ENCODE data around the gene SNRPD2.

Gene SNRPD2

DNA sequence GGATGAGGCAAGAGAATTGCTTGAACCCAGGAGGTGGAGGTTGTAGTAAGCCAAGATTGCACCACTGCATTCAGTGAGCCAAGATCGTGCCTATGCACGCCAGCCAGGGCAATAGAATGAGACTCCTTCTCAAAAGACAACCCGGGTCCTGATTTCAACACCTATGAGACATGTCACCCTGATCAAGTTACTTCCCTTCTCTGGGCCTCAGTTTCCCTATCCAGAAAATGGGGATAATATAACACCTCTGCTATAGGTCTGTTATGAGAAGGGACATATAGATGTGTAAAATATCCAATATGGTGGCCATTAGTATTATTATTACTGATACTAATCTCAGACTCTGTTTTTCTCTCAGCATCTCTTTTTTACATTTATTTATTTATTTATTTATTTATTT lies 36.7 kb downstream of the SNRPD2 start:
- no peak for DNase-seq (ENCODE audit: low spot score)

DNA sequence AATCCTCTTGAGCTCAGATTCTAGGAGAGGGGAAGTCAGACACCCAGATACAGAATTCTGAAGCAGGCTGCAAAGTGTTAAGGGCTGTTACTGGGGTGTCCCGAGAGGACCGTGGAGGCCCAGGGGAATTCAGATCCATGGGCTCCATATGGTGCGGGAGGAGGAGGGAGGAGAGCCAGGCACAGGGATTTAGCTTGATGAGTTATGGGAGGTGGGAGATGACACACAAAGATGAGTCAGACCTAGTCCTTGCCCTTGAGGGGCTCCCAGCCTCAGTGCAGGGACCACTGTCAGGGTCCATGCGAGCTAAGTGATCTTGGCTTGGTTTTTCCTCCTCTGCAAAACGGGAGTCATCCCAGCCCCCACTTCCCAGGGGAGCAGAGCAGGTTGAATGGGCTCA lies 38.1 kb downstream of the SNRPD2 start:
- DNase-seq (ENCODE audit: low spot score): no peak

DNA sequence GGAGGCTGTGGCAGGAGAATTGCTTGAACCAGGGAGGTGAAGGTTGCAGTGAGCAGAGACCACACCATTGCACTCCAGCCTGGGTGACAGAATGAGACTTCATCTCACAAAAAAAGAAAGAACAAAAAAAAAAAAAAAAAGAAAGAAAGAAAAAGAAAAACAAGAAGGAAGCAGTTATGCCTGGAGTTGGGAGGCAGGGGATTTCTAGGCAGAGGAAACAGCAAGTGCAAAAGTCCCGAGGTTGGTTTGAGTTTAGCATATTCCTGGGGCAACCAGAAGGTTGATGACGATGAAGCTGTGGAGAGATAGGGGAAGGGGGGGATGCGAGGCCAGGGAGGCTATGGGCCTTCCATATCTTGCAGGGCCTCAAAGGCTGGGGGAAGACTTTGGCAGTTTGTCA lies 41.0 kb downstream of the SNRPD2 start:
- DNase-seq (ENCODE audit: low spot score): no peak

DNA sequence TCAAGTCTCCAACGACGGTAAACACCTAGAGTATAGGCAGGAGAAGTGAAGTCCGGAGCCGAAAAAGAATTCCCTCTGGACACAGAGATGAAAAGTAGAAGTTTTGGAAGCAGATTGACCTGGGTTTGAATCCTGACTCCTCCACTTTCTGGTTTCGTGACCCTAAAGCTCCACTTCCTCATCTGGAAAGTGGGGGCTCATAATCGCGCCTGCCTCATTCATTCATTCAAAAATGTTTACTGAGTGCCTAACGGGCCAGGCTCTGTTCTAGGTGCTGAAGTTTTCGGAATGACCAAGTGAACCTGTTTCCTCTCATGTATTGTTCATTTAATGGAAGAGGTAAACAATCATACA lies 45.4 kb downstream of the SNRPD2 start:
- DNase-seq (ENCODE audit: low spot score): no peak

DNA sequence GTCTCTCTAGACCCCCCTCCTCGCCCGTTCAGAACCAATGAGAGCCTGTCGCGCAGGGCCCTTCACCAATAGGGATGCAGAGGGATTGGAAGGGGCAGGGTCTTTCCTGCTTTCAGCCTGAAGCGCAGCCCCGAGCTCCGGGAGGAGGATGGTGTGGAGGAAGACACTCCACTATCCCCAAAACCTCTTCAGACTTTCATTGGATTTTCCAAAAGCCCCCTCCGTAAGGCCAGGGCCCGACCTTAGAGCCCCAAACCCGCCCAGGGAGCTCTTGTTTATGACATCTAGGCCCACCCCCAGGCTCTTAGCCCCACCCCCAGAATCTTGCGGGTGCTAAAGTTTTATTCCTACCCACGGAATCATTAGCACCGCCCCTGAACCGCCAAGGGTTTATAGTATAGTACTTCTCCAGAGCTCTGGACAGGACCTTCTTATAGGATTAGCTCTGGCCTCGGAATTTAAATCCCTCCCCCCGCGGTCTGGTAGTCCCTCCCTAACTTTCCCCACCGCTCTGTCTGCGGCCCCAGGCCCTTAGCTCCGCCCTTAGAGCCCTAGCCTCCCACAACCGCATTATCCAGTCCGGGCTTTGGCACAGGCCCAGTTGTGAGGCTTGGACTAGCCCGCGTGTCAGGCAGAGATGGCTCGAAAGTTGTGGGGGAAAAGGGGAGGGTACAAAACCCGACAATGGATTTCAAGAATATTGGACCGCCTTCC lies 46.0 kb downstream of the SNRPD2 start:
- DNase-seq (ENCODE audit: low spot score): peak; percentile 70

DNA sequence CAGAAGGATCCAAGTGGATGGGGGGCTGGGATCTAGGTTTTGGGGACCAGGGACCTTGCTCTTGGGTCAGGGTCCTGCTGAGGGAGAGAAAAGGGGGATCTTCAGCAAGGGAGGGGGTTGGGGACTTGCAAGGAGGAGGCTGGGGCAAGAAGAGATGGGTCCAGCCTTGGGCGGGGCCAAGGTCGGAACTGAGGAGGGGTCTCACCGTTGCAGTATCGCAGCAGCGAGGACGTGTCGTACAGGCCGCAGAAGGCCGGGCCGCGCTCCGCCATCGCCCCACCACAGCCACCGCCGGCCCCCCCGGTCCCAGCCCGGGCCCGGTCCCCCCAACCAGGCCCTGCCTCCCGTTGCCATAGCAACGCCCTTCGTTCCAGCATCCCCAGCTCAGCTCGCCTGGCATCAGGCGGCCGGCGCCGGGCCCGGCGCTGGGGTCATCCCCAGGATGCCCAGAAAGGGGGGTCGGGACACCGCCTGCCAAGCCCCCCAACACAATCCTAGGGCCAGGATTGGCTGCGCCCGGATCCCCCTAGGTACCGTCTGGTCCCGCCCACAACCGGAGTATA lies 46.6 kb downstream of the SNRPD2 start:
- DNase-seq (ENCODE audit: low spot score): no peak

DNA sequence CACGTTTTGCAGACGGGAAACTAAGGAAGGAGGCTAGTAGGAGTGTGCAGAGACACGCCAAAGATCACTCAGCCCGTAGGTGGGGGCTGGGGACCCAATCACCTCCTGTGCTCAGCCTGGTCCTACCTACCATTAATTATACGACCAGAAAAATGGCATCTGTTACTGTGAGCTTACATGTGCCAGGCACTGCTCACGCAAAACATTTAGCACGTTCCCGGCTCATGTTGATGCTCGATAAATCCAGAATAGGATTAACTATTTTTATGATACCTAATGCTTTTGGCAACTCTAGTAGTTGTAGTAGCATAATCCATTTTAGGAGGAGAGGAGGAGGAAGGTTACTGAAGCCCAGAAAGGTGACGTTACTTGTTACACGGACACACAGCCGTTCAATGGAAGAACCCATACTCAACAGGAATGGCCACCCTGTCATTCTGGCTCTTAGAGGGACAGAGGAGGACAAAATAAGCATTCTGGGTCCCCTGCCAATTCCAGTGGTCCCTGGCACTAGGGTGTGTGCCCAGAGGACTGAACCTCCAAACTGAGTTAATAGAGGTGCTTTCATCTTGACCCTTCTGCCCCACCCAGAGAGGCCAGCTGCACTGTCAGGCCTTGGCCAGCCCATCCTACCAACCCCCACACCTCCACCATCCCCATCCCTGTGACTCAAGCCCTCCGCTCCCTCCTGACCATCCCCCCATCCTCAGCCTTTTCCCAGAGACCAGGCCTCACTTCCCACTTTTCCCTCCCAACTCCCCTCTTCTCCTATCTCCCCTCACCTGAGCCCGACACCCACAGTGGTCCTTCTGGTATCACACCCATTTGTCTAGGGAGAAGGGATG lies 47.6 kb downstream of the SNRPD2 start:
- no peak for DNase-seq (ENCODE audit: low spot score)

DNA sequence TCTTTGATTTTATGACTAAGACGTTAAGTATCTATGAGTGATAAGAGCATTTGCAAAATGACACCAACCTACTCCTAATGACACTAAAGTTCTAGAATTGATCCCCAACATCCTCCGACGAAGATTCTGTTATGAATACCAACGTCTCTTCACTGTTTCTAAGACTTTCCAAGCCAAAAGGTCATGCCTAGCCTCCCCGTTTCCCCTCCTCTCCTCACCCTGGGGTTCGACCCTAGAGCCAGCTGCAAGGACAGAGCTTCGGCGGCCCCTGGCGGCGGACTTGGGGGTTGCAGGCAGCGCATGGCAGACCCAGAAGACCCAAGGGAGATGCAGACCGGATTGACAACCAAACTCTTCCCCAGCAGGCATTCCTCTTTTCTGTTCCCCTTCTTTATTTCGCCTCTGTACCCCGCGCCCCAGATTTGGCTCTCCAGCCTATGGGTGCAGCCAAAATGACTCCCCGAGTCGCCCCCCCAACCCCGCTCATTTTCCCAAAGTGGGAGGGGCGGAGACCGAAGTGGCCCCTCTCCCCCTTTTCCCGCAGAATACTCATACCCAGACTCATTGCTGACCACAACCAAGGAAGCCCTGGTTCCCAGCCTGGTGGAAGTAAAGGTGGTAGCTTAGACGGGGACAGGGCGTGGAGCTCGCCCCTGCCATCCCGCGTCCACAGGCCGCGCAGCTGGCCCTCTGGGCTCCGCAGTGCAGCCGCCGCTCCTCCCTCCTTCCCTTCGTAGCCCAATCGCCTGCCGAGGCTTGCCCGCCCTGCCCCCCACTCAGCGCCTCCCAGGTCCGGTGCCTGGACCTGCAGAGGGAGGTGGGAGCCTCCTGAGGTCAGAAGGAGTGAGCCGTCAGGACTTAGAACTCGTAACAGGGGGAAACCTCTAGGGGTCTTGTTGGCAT lies 48.5 kb downstream of the SNRPD2 start:
- DNase-seq (ENCODE audit: low spot score): peak; percentile 72

DNA sequence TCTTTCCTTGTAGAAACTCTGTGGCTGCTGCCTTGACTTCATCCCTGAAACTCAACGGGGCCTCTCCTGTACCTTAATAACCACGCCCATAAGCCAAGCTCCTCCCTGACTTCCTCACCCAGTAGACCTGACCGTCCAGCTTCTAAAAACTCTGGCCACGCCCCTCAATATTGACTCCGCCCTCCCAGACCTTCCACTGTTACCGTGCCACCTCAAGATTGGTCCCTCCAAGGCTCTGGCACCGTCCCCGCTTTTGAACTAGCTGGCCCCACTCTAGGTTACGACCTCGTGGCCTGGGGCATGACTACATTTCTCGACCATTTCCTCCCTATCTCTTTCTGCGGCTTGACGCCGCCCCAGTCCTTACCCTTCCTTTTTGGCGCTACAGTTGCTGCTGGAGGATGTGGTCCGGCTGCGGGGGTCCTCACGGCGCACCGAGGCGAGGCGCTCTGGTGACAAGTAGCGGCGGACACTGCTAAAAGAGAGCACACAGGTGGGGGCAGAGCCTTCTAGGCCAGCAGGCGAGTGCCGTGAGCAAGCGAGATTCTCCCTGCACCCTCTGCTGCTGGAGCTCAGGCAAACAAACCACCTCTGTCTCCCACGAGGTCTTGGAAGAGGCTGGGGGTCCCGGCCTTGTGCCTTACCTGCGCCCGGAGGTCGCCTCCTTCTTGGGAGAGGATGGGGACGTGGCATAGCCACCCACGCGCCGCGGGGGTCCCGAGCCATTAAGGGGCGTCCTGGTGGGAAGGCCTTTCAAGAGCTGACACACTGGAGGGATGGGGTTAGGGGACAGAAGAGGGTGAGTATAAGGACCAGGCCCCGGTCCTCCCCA lies 50.3 kb downstream of the SNRPD2 start:
- DNase-seq (ENCODE audit: low spot score): peak; percentile 96

DNA sequence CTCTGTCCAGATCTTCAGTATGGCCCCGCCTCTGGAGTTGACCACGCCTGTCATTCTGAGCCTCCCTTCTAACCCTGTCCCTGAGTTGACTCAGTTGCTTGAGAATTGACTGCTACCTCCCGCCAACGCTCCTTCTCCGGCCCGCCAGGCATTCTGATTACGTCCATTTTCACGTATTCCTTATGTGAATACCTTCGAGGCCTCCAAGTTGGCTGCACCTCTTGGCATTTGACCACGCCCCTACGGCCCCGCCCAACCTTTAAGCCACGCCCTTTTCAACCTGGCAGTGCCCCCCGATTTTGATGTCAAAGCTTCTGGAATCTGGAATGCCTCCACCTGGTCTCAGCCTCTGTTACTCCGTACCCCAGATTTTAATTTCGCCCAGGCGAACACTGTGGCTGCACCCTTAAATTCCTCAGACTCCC lies 50.9 kb downstream of the SNRPD2 start:
- DNase-seq (ENCODE audit: low spot score): no peak

DNA sequence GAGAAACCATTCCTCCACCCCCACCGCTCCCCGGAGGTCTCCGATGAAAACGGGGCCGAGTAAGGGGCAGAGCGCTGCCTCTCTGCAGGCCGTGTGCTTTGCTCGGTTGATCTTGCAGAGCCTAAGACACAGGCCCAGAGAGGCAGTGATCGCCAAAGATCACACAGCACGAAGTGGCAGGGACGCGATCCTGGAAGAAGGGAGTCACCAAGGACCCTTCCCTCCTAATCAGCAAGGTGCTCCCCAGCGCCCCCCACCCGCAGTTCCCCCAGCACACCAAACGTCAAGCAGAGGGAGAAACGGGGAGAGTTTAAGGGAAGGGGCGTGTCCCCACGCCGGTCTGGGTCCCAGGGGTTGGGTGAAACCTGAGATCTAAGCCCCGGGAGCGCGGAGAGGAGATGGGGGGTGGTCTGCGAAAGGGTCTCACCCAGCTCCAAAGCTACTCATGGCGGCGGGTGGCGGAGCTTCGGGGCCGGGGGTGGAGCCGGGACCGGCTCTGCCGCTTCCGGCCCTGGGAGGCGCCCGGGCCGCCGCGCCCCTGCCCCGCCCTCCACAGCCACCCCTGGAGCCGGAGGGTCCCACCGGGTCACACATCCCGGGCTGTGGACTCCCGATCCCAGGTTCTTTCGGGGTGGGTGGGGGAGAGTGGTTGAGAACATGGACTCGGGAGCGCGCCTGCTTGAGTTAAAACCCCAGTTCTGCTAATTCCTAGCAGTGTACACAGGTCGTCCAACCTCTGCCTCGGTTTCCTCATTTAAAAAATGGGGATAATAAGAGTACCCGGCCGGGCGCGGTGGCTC lies 52.6 kb downstream of the SNRPD2 start, which contains the start of gene EML2:
Gene EML2 (minus strand): TSS at position 468 of the 800 bp plus-strand sequence. CDS start 21 bp downstream, at position 447.
- DNase-seq (ENCODE audit: low spot score): peak; percentile 26

DNA sequence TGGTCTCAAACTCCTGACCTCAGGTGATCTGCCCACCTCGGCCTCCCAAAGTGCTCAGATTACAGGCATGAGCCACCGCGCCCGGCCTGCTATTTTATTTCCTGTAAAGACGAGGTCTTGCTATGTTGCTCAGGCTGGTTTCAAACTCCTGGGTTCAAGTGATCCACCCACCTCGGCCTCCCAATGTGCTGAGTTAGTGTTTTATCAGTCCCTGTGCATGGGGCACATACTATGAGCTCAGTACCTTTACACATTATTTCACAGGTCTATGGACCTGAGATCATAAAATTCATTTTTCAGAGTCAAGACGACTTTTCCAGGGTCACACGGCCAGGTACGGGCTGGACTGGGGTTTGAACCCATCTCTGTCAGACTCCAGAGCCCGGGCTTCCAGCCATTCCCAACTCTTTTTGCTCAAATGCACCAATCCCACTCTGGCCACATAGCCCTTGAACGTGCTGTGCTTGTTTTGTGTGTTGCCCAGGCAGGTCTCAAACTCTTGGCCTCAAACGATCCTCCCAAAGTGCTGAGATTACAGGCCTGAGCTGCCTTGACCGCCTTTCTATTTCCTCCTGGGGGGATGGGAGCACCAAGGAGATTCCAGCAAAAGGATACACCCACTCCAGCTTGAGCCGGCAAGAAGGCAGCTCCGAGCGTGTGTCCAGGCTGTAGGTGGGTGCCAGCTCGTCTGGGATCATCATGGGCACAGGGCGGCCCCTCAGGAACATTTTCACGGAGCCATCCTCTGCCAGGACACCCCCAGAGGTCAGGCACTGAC lies 53.7 kb downstream of the SNRPD2 start:
- peak; percentile 61 for DNase-seq (ENCODE audit: low spot score)
